Measurements from ENCODE around the gene FGB.

DNA sequence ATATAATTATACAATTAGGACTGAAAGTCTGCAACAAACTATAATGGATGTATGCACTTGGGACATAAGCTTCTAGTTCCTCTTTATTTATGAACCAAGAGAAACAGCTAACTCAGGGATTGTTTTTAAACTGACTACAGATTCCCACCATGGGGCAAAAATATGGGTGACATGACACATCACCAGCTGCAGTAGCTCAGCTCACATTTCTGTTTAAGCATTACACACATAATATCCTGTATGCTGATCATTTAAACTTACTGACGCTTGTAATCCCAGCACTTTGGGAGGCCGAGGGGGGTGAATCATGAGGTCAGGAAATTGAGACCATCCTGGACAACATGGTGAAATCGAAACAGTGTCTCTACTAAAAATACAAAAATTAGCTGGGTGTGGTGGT, 11.5 kb downstream of the FGB start:
- TF ChIP-seq CTCF (IDR thresholded peaks at IDR 0.05; ENCODE audit: low read length) (no peak), EZH2 (IDR thresholded peaks at IDR 0.05; ENCODE audit: borderline replicate concordance, low read length) (no peak)

Measured in OCI-LY1 (cell line).